GM23338 (cell line): ENCODE measurements around the gene CYP46A1. TPM values are rescaled to one million over a fixed set of nuclear protein-coding genes. Genes with fewer than 3 reads are reported as not detected.

Source experiments
- ATAC-seq: fragments of 200-7000 bp; cut with Tn5 transposase; 3 replicates; pipeline ENCODE4 v1.9.1; 2020
- DNase-seq: peaks from one replicate; pipeline ENCODE4 v3.0.0-alpha.2; 2015; ENCODE audit warnings: low spot score
- H2AFZ ChIP-seq: fragments of 200-600 bp; sonication (generic); 2 replicates; pipeline ENCODE4 v1.8.0; 2016; ENCODE audit warnings: antibody characterized with exemption, mild to moderate bottlenecking, moderate library complexity
- H3F3A ChIP-seq: fragments of 200-600 bp; sonication (generic); replicated peaks from 2 replicates; pipeline ENCODE4 v1.8.0; 2017; ENCODE audit warnings: antibody characterized with exemption, mixed run types, low read depth
- H3K27ac ChIP-seq: fragments of 200-600 bp; sonication (generic); 2 replicates; pipeline ENCODE4 v1.6.1; 2016; ENCODE audit warnings: low read depth
- H3K27me3 ChIP-seq: fragments of 200-600 bp; sonication (generic); 2 replicates; pipeline ENCODE4 v1.8.0; 2016; ENCODE audit warnings: mild to moderate bottlenecking, mixed run types, moderate library complexity; ENCODE audit not compliant: insufficient read depth
- H3K36me3 ChIP-seq: fragments of 200-600 bp; sonication (generic); 2 replicates; pipeline ENCODE4 v1.8.0; 2016; ENCODE audit warnings: mild to moderate bottlenecking; ENCODE audit not compliant: insufficient read depth
- H3K4me1 ChIP-seq: fragments of 200-600 bp; sonication (generic); 2 replicates; pipeline ENCODE4 v1.8.0; 2016; ENCODE audit warnings: mild to moderate bottlenecking, moderate library complexity; ENCODE audit not compliant: insufficient read depth
- H3K4me2 ChIP-seq: fragments of 200-600 bp; sonication (generic); 2 replicates; pipeline ENCODE4 v1.7.1; 2017; ENCODE audit warnings: mixed run types
- H3K4me3 ChIP-seq: fragments of 200-600 bp; sonication (generic); 2 replicates; pipeline ENCODE4 v1.6.1; 2016; ENCODE audit warnings: mixed run types
- H3K79me2 ChIP-seq: fragments of 200-600 bp; sonication (generic); replicated peaks from 2 replicates; pipeline ENCODE4 v1.8.0; 2017; ENCODE audit warnings: mild to moderate bottlenecking; ENCODE audit not compliant: insufficient read depth
- H3K9me2 ChIP-seq: fragments of 200-600 bp; sonication (generic); 2 replicates; pipeline ENCODE4 v1.8.0; 2017; ENCODE audit not compliant: insufficient read depth
- H4K20me1 ChIP-seq: fragments of 200-600 bp; sonication (generic); replicated peaks from 2 replicates; pipeline ENCODE4 v1.8.0; 2017; ENCODE audit warnings: mild to moderate bottlenecking; ENCODE audit not compliant: insufficient read depth
- H3K27ac Mint-ChIP-seq: 2 replicates; pipeline ENCODE4 v1.8.0; 2020; ENCODE audit warnings: inconsistent platforms, mild to moderate bottlenecking, moderate library complexity, mixed read lengths
- H3K27me3 Mint-ChIP-seq: 3 replicates; pipeline ENCODE4 v1.8.0; 2022; ENCODE audit warnings: low read depth, mild to moderate bottlenecking, moderate library complexity, mixed read lengths, inconsistent platforms; ENCODE audit not compliant: insufficient read depth, poor library complexity
- H3K36me3 Mint-ChIP-seq: 3 replicates; pipeline ENCODE4 v1.8.0; 2021; ENCODE audit warnings: low read depth, mild to moderate bottlenecking, inconsistent platforms, moderate library complexity, mixed read lengths
- H3K4me1 Mint-ChIP-seq: 3 replicates; pipeline ENCODE4 v1.8.0; 2020; ENCODE audit warnings: mild to moderate bottlenecking, inconsistent platforms, mixed read lengths
- H3K4me3 Mint-ChIP-seq: 3 replicates; pipeline ENCODE4 v1.8.0; 2021; ENCODE audit warnings: moderate library complexity, mild to moderate bottlenecking, inconsistent platforms, mixed read lengths
- H3K9me3 Mint-ChIP-seq: 3 replicates; pipeline ENCODE4 v1.8.0; 2020; ENCODE audit warnings: moderate library complexity, mild to moderate bottlenecking, inconsistent platforms, mixed read lengths
- CREB1 ChIP-seq: fragments of 250-450 bp; sonication (Bioruptor Pico); IDR thresholded peaks from 2 replicates; pipeline ENCODE4 v1.5.0; 2020; ENCODE audit warnings: low read depth, mild to moderate bottlenecking, moderate library complexity
- CTCF ChIP-seq, 2 experiments: fragments of 200-600 bp in 1 of 2; sonication (generic) in 1 of 2; conservative IDR thresholded peaks; 2 replicates each; pipeline versions ENCODE4 v1.5.1 to v1.6.1; 2016 to 2017; ENCODE audit warnings: antibody characterized with exemption in 2 of 2, low read depth in 2 of 2, mild to moderate bottlenecking in 2 of 2, moderate library complexity in 1 of 2
- ETS1 ChIP-seq: IDR thresholded peaks from 2 replicates; pipeline ENCODE4 v1.6.1; 2016; ENCODE audit warnings: antibody characterized with exemption
- EZH2 ChIP-seq: fragments of 200-600 bp; sonication (generic); IDR thresholded peaks from one replicate; pipeline ENCODE4 v1.8.0; 2017; ENCODE audit warnings: antibody characterized with exemption, mild to moderate bottlenecking, low read depth; ENCODE audit not compliant: unreplicated experiment
- EZH2phosphoT487 ChIP-seq: fragments of 200-600 bp; sonication (generic); IDR thresholded peaks from one replicate; pipeline ENCODE4 v1.8.1; 2018; ENCODE audit warnings: antibody characterized with exemption; ENCODE audit not compliant: unreplicated experiment
- JUNB ChIP-seq: IDR thresholded peaks from one replicate; pipeline ENCODE4 v1.6.1; 2016; ENCODE audit warnings: antibody characterized with exemption; ENCODE audit not compliant: unreplicated experiment
- NANOG ChIP-seq: IDR thresholded peaks from 2 replicates; pipeline ENCODE4 v1.6.1; 2016; ENCODE audit warnings: antibody characterized with exemption, borderline replicate concordance
- POLR2AphosphoS5 ChIP-seq: IDR thresholded peaks from 2 replicates; pipeline ENCODE4 v1.6.1; 2016; ENCODE audit warnings: antibody characterized with exemption, low read depth
- REST ChIP-seq: IDR thresholded peaks from one replicate; pipeline ENCODE4 v1.6.1; 2018; ENCODE audit warnings: antibody characterized with exemption; ENCODE audit not compliant: unreplicated experiment
- STAT1 ChIP-seq: IDR thresholded peaks from one replicate; pipeline ENCODE4 v1.6.1; 2016; ENCODE audit warnings: antibody characterized with exemption; ENCODE audit not compliant: unreplicated experiment
- ZNF114 ChIP-seq: fragments of 250-450 bp; sonication (Bioruptor Pico); IDR thresholded peaks from 2 replicates; pipeline ENCODE4 v1.5.0; 2020; ENCODE audit warnings: mild to moderate bottlenecking, moderate library complexity
- ZNF331 ChIP-seq: fragments of 250-450 bp; sonication (Bioruptor Pico); IDR thresholded peaks from 2 replicates; pipeline ENCODE4 v1.5.0; 2020; ENCODE audit warnings: low read depth, mild to moderate bottlenecking, moderate library complexity
- ZNF462 ChIP-seq: fragments of 250-450 bp; sonication (Bioruptor Pico); IDR thresholded peaks from 2 replicates; pipeline ENCODE4 v1.5.0; 2020; ENCODE audit warnings: mild to moderate bottlenecking, moderate library complexity
- polyA plus RNA-seq: library from polyadenylated mRNA; unstranded; fragments of >200 nt; fragmentation: Nextera tagmentation; extraction: Ambion mirVana; gene quantifications from 2 replicates; pipeline ENCODE4 v1.2.1, GENCODE V29; 2016
- total RNA-seq: library from RNA; depleted of rRNA; stranded (reverse); fragments of >200 nt; shearing (Covaris generic); gene quantifications from 2 replicates; pipeline ENCODE4 v1.2.3, GENCODE V29; 2014

CYP46A1 gene
- total and polyA plus RNA-seq, 2 experiments from 2014 or later: 0.59 to 0.66 TPM

GRCh38 chr14:99707921-99708320, 23.8 kb downstream of the CYP46A1 start:
- H3K27ac Mint-ChIP-seq: no peak overlapping the region
- H3K4me1 Mint-ChIP-seq: no peaks in the 10 kb centered on the region
- Histone ChIP-seq H3K27ac (no peak overlapping the region), H3K79me2 (no peaks in the 10 kb centered on the region), H3K36me3 (no peaks in the 10 kb centered on the region), H2AFZ (no peak overlapping the region), H3K27me3 (no peaks in the 10 kb centered on the region), H3K9me2 (no peaks in the 10 kb centered on the region), H4K20me1 (no peaks in the 10 kb centered on the region), H3K4me1 (no peaks in the 10 kb centered on the region), H3K4me2 (no peak overlapping the region), H3F3A (no peaks in the 10 kb centered on the region), H3K4me3 (no peak overlapping the region)
- peaks cover 13% of the 10 kb centered on the region for H3K36me3 Mint-ChIP-seq
- peaks cover 2% of the 10 kb centered on the region for H3K27me3 Mint-ChIP-seq
- ATAC-seq (no peak), DNase-seq (no peak)
- TF ChIP-seq CREB1 (CRISPR knock-in tag) (no peak), CTCF (conservative IDR thresholded peaks at IDR 0.05; ENCODE audit: low read depth in 2 of 2) (no peak), STAT1 (no peak), EZH2phosphoT487 (no peak), EZH2 (no peak), JUNB (no peak), ZNF331 (CRISPR knock-in tag) (no peak), ZNF114 (CRISPR knock-in tag) (no peak), REST (no peak), ETS1 (no peak), NANOG (no peak), POLR2AphosphoS5 (no peak), ZNF462 (CRISPR knock-in tag) (no peak)
- peaks cover 26% of the 10 kb centered on the region for H3K9me3 Mint-ChIP-seq
- no peak overlapping the region for H3K4me3 Mint-ChIP-seq
